Rectal smooth muscle tissue (tissue), 1 donor: Measurements from ENCODE around the gene OSM.

ENCODE experiments used
- H3K27ac ChIP-seq: one replicate; pipeline ENCODE4 v1.7.0; 2013; ENCODE audit warnings: low read depth, low read length, inconsistent platforms
- H3K27me3 ChIP-seq: one replicate; pipeline ENCODE4 v1.7.0; 2013; ENCODE audit warnings: low read length; ENCODE audit not compliant: control insufficient read depth, insufficient read depth
- H3K36me3 ChIP-seq: one replicate; pipeline ENCODE4 v1.7.0; 2013; ENCODE audit warnings: low read length; ENCODE audit not compliant: control insufficient read depth, insufficient read depth
- H3K4me1 ChIP-seq: one replicate; pipeline ENCODE4 v1.7.0; 2013; ENCODE audit warnings: low read length; ENCODE audit not compliant: control insufficient read depth, insufficient read depth
- H3K4me3 ChIP-seq: one replicate; pipeline ENCODE4 v1.7.0; 2013; ENCODE audit warnings: low read length
- H3K9ac ChIP-seq: one replicate; pipeline ENCODE4 v1.7.0; 2013; ENCODE audit warnings: low read length

OSM gene

GRCh38 chr22:30277547-30278344 is 11.1 kb upstream of the OSM start:
- no peaks in the 10 kb centered on the region for H3K4me1 ChIP-seq
- H3K9ac ChIP-seq: no peak overlapping the region
- H3K27ac ChIP-seq: no peak overlapping the region
- no peaks in the 10 kb centered on the region for H3K36me3 ChIP-seq
- H3K4me3 ChIP-seq: no peak overlapping the region
- H3K27me3 ChIP-seq: no peaks in the 10 kb centered on the region

DNA sequence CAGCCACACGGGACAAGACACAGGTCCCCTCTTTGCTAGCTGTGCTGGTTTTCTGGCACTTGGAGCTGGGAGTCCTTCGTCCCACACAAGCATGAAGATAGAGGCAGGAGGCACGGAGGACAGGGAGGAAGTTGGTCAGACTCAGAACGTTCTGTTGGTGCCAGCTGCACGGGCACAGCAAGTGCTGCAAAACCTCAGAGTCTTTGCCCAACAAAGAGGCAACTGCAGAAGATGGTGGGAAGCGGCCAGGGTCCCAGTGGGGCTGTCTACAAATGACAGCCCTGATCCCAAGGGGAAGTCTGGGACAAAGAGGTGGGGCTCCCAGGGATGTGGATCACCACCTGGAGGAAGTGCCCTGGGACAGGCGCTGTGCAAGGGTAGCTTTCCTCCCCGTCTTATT is 9.4 kb upstream of the OSM start:
- H3K9ac ChIP-seq: no peak overlapping the region
- H3K27me3 ChIP-seq: no peaks in the 10 kb centered on the region
- H3K4me1 ChIP-seq: no peaks in the 10 kb centered on the region
- H3K27ac ChIP-seq: no peak overlapping the region
- H3K4me3 ChIP-seq: no peak overlapping the region
- H3K36me3 ChIP-seq: no peaks in the 10 kb centered on the region

- Histone ChIP-seq H3K36me3 (no peaks in the 10 kb centered on the region), H3K4me3 (no peak overlapping the region), H3K9ac (no peak overlapping the region), H3K27me3 (no peaks in the 10 kb centered on the region), H3K4me1 (no peaks in the 10 kb centered on the region), H3K27ac (no peak overlapping the region)
These were observed 9.0 kb upstream of the OSM start for GRCh38 chr22:30275625-30276024.

DNA sequence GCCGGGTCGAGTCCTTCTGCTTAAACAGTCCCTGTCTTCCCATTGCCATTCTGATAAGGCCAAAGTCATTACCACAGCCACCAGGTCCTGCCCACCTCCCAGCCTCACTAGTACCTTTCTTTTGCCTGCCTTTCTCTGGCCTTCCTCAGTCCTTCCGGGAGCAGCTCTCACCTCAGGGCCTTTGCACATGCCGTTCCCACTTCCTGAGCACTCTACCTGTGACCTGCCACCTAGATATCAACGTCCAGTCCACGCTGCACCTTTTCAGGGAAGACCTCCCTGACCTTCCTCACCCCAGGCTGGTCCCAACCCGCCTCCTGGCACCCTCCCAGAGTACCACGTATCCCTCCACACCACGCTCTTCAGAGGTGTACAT is 7.8 kb upstream of the OSM start:
- Histone ChIP-seq H3K9ac (no peak overlapping the region), H3K4me3 (no peak overlapping the region), H3K27ac (no peak overlapping the region), H3K4me1 (no peaks in the 10 kb centered on the region), H3K27me3 (no peaks in the 10 kb centered on the region), H3K36me3 (no peaks in the 10 kb centered on the region)

- Histone ChIP-seq H3K4me3 (no peak overlapping the region), H3K4me1 (no peaks in the 10 kb centered on the region), H3K9ac (no peak overlapping the region), H3K27me3 (no peaks in the 10 kb centered on the region), H3K27ac (no peak overlapping the region), H3K36me3 (no peaks in the 10 kb centered on the region)
These were observed 7.2 kb upstream of the OSM start for GRCh38 chr22:30273711-30274436.

- Histone ChIP-seq H3K4me3 (no peak overlapping the region), H3K27ac (no peak overlapping the region), H3K36me3 (no peaks in the 10 kb centered on the region), H3K27me3 (no peaks in the 10 kb centered on the region), H3K9ac (no peak overlapping the region), H3K4me1 (no peaks in the 10 kb centered on the region)
These were observed 6.3 kb upstream of the OSM start for GRCh38 chr22:30272781-30273601.

DNA sequence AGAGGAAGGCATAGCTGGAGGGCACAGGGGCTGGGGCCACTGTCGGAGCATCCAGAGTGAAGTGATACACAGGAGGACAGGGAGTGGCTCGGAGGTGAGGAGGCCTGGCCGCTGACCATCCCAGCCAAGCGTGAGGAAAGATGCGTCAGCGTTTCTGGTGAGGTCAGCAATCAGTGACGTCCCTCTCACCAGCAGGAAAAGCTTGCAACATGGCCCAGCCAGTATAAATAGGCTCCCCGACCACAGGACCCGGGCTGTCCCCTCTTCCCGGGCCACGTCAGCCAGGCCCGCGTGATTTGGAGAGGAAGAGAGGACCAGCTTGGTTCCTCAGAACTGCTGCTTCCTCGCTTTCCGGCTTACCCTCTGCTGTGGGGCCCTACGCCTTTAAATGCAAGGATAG is 4.2 kb upstream of the OSM start:
- Histone ChIP-seq H3K27me3 (no peaks in the 10 kb centered on the region), H3K27ac (no peak overlapping the region), H3K9ac (no peak overlapping the region), H3K4me3 (no peak overlapping the region), H3K36me3 (no peaks in the 10 kb centered on the region), H3K4me1 (no peaks in the 10 kb centered on the region)

GRCh38 chr22:30268331-30268730 is 1.7 kb upstream of the OSM start:
- Histone ChIP-seq H3K27ac (no peak overlapping the region), H3K36me3 (no peaks in the 10 kb centered on the region), H3K9ac (no peak overlapping the region), H3K27me3 (no peaks in the 10 kb centered on the region), H3K4me3 (no peak overlapping the region), H3K4me1 (no peaks in the 10 kb centered on the region)

GRCh38 chr22:30267382-30268302 is 991 bp upstream of the OSM start:
- no peak overlapping the region for H3K27ac ChIP-seq
- H3K36me3 ChIP-seq: no peaks in the 10 kb centered on the region
- H3K27me3 ChIP-seq: no peaks in the 10 kb centered on the region
- H3K9ac ChIP-seq: no peak overlapping the region
- H3K4me1 ChIP-seq: no peaks in the 10 kb centered on the region
- H3K4me3 ChIP-seq: peak overlapping the region; percentile 19

- Histone ChIP-seq H3K9ac (no peak overlapping the region), H3K4me1 (no peaks in the 10 kb centered on the region), H3K27ac (no peak overlapping the region), H3K36me3 (no peaks in the 10 kb centered on the region), H3K4me3 (peak overlapping the region; percentile 45), H3K27me3 (no peaks in the 10 kb centered on the region)
These were observed 717 bp downstream of the OSM start for GRCh38 chr22:30265823-30266444.

DNA sequence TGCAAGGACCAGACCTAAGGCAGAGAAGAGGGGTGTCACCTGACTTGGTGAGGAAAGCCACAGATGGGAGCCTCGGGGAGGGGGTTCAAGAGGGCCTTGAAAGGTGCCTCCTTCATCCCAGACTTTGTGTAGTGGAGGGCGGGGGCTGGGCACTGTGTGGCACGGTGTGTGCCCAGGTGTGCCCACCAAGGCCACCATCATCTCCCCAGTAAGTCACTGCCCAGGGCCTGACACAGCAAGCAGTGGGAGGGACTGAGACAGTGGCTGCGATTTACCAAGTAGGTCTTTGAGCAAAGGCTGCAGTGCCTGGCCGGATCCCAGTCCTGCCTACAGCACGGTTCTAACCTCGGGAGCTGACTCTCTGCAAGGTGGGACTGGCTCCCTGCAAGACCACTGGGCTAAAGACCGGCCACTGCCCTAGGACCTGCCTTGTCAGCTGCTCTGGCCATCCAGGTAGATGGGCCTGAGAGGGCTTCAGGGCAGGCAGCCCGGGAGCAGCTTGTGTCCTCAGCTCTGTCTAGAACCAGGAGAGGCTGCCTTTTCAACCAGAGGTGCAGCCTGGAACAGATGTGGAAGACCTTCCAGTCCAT is 1.4 kb downstream of the OSM start:
- Histone ChIP-seq H3K4me1 (no peaks in the 10 kb centered on the region), H3K27me3 (no peaks in the 10 kb centered on the region), H3K36me3 (no peaks in the 10 kb centered on the region), H3K27ac (no peak overlapping the region), H3K9ac (no peak overlapping the region), H3K4me3 (no peak overlapping the region)
